Prostate gland (tissue), 2 donors: ENCODE results near the gene USP20.

Source experiments
- CTCF ChIP-seq, 4 experiments: fragments of 200-600 bp in 2 of 4; fragments of 450-650 bp in 2 of 4; sonication (generic) in 2 of 4; IDR thresholded peaks; 1 replicate in 3 of 4; 2 replicates in 1 of 4; pipeline ENCODE4 v1.5.1; 2016 to 2019; ENCODE audit warnings: antibody characterized with exemption in 4 of 4, mild to moderate bottlenecking in 2 of 4, moderate library complexity in 2 of 4
- POLR2A ChIP-seq: fragments of 450-650 bp; IDR thresholded peaks from one replicate; pipeline ENCODE4 v1.6.1; 2016; ENCODE audit warnings: antibody characterized with exemption, mild to moderate bottlenecking

DNA sequence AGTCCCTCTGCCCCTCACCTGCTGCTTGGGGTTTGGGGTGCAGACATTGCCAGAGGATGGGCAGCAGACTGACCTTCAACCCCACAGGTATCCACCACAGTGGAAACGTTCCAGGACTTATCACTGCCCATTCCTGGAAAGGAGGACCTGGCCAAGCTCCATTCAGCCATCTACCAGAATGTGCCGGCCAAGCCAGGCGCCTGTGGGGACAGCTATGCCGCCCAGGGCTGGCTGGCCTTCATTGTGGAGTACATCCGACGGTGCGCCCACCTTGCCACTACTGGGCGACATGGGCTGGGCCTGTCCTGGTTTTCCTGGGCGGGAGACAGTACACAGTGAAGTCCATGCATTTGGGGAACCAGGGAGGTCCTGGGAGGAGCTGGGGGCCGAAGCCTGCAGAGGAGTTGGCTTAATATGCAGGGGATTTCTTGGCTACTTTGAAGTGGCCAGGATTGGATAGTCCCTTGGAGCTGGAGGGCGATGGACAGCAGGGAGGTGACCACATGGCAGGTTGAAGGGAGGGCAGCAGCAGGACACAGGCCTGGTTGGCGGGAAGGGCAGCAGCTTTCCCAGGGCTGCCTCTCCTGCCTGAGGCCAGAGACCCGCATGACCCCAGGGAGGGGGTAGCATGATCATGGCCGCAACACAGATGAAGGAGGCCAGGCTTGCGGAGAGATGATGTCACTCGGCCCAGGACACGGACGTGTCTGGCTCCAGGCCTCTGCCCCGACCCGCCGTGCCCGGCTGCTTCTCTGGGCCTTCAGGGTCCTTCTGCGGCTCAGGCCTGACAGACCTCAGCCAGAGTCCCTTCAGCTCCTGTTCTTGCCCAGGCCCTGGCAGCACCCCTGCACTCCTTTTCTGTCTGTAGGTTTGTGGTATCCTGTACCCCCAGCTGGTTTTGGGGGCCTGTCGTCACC is 34.6 kb downstream of the USP20 start:
- TF ChIP-seq CTCF (IDR thresholded peaks at IDR 0.05) (no peak), POLR2A (no peak)
